GM19468 (cell line): ENCODE measurements around the gene NADK2.

Source experiments
- ATAC-seq: cut with Tn5 transposase; IDR thresholded peaks from one replicate; pipeline ENCODE4 v1.9.1; 2021; ENCODE audit warnings: mild to moderate bottlenecking, moderate library complexity, moderate number of reproducible peaks; ENCODE audit not compliant: unreplicated experiment; ENCODE audit errors: extremely low read depth

The NADK2 gene

GRCh38 chr5:36251218-36251617 is 9.5 kb upstream of the NADK2 start:
- ATAC-seq = no peak

- ATAC-seq = no peak
These were observed 8.7 kb upstream of the NADK2 start for GRCh38 chr5:36250427-36250826.

GRCh38 chr5:36246036-36246800 is 4.5 kb upstream of the NADK2 start:
- no peak for ATAC-seq

GRCh38 chr5:36244076-36244475 is 2.4 kb upstream of the NADK2 start:
- ATAC-seq = no peak

- no peak for ATAC-seq
These were observed 1.9 kb upstream of the NADK2 start for GRCh38 chr5:36243653-36244052.

GRCh38 chr5:36242534-36243485 is 1.1 kb upstream of the NADK2 start:
- no peak for ATAC-seq

GRCh38 chr5:36240779-36241630 is 720 bp downstream of the NADK2 start:
- peak; percentile 4 for ATAC-seq

- ATAC-seq = no peak
These were observed 2.1 kb downstream of the NADK2 start for GRCh38 chr5:36239370-36240293.

- ATAC-seq = no peak
These were observed 3.0 kb downstream of the NADK2 start for GRCh38 chr5:36238502-36239295.

- ATAC-seq = no peak
These were observed 4.0 kb downstream of the NADK2 start for GRCh38 chr5:36237751-36238150.

- no peak for ATAC-seq
These were observed 4.9 kb downstream of the NADK2 start for GRCh38 chr5:36236801-36237200.

- no peak for ATAC-seq
These were observed 9.2 kb downstream of the NADK2 start for GRCh38 chr5:36232533-36232932.

GRCh38 chr5:36230151-36230790 is 11.5 kb downstream of the NADK2 start:
- no peak for ATAC-seq

GRCh38 chr5:36228505-36228904 is 13.2 kb downstream of the NADK2 start:
- no peak for ATAC-seq

- ATAC-seq = no peak
These were observed 14.7 kb downstream of the NADK2 start for GRCh38 chr5:36227046-36227445.

GRCh38 chr5:36222620-36223019 is 19.1 kb downstream of the NADK2 start:
- ATAC-seq = no peak

- ATAC-seq = no peak
These were observed 23.7 kb downstream of the NADK2 start for GRCh38 chr5:36217988-36218387.

GRCh38 chr5:36217567-36217966 is 24.2 kb downstream of the NADK2 start:
- no peak for ATAC-seq
